ENCODE measurements around the gene KLHL30. TPM values are rescaled to one million over a fixed set of nuclear protein-coding genes. Genes with fewer than 3 reads are reported as not detected.

KLHL30 gene
- total RNA-seq, 1 donor from 2014 or later, result 0.25 TPM

DNA sequence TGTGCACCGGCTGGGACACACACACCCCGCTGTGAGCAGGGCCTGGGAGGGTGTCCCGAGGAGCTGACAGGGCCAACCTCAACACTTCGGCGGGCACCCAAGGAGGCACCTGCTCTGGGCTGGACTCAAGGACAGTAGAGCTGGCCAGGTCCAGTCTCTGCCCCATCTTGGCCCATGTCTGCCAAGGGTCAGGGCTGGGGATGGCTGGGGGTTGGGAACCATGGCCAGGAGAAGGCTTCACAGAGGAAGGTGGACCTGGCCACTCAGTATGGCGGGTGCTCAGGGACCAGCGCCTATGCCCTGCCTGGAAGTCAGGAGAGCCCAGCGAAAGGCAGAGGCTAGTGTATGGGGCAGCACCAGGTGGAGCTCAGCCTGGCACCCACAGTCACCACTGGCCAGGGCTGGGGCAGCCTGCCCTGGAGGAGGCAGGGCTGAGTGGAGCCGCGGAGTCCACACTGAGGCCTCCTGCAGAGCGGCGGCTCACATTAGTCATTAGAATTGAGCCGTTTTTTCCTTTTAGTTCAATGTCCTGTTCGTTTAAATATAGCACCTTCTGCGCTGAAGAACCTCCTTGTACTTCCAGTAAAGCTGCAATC lies 24.5 kb downstream of the KLHL30 start:
- Histone ChIP-seq H3K36me3 (no peaks in the 10 kb centered on the region), H3K9me3 (no peaks in the 10 kb centered on the region), H3K27me3 (no peaks in the 10 kb centered on the region), H3K4me1 (peaks cover 13% of the 10 kb centered on the region), H3K4me3 (no peak overlapping the region), H3K27ac (no peak overlapping the region)
- intact Hi-C loops (cut with DNase I), result no loop called here
- no peak for DNase-seq (ENCODE audit: extremely low spot score in 2 of 2)
- TF ChIP-seq POLR2AphosphoS5 (IDR thresholded peaks at IDR 0.05; ENCODE audit: insufficient read depth in 1 of 2, low read depth in 1 of 2) (no peak), POLR2A (IDR thresholded peaks at IDR 0.05) (no peak)
- TF ChIP-seq, protein P1, sequence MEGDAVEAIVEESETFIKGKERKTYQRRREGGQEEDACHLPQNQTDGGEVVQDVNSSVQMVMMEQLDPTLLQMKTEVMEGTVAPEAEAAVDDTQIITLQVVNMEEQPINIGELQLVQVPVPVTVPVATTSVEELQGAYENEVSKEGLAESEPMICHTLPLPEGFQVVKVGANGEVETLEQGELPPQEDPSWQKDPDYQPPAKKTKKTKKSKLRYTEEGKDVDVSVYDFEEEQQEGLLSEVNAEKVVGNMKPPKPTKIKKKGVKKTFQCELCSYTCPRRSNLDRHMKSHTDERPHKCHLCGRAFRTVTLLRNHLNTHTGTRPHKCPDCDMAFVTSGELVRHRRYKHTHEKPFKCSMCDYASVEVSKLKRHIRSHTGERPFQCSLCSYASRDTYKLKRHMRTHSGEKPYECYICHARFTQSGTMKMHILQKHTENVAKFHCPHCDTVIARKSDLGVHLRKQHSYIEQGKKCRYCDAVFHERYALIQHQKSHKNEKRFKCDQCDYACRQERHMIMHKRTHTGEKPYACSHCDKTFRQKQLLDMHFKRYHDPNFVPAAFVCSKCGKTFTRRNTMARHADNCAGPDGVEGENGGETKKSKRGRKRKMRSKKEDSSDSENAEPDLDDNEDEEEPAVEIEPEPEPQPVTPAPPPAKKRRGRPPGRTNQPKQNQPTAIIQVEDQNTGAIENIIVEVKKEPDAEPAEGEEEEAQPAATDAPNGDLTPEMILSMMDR (IDR thresholded peaks at IDR 0.05), result no peak

DNA sequence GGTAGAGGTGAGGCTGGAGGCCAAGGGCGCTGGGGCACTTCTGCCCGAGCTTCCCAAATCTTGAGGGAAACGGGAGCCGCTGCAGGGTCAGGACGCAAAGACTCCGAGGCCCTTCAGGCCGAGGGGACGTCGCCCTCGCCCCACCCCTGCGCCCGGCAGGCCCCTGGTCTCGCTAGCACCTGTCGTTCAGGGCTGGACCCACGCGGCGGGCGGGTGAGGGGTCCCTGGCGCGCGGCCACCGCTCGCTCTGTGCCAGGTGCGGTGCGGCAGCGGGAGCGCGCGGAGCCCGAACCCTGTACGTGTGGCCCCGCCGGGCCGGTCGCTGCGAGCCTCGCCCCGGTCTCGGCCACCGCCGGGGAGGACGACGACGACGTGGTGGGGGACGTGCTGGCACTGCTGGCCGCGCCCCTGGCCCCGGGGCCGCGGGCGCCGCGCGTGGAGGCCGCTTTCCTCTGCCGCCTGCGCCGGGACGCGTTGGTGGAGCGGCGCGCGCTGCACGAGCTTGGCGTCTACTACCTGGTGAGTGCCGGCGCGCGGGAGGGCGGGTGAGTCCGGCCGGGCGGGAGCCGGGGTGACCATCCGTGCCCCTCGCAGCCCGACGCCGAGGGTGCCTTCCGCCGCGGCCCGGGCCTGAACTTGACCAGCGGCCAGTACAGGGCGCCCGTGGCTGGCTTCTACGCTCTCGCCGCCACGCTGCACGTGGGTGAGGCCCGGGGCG lies 25.2 kb downstream of the KLHL30 start:
- H3K27ac ChIP-seq, result no peak overlapping the region
- H3K36me3 ChIP-seq, result no peaks in the 10 kb centered on the region
- peak overlapping the region in 1 of 2 donors; percentile 33 for H3K4me3 ChIP-seq
- peaks cover 7% of the 10 kb centered on the region for H3K4me1 ChIP-seq
- TF ChIP-seq, protein P1 (IDR thresholded peaks at IDR 0.05), result no peak
- TF ChIP-seq POLR2AphosphoS5 (IDR thresholded peaks at IDR 0.05; ENCODE audit: insufficient read depth in 1 of 2, low read depth in 1 of 2) (no peak), POLR2A (IDR thresholded peaks at IDR 0.05) (no peak)
- DNase-seq (ENCODE audit: extremely low spot score in 2 of 2), result no peak
- no peaks in the 10 kb centered on the region for H3K9me3 ChIP-seq
- H3K27me3 ChIP-seq, result no peaks in the 10 kb centered on the region
- intact Hi-C loops (cut with DNase I), result no loop called here

GRCh38 chr2:238164906-238165287 lies 26.4 kb downstream of the KLHL30 start:
- intact Hi-C loops (cut with DNase I), result no loop called here
- no peak for TF ChIP-seq POLR2A (IDR thresholded peaks at IDR 0.05)
- TF ChIP-seq, protein P1 (IDR thresholded peaks at IDR 0.05), result no peak
- Histone ChIP-seq H3K4me3 (no peak overlapping the region), H3K4me1 (peaks cover 16% of the 10 kb centered on the region), H3K27ac (no peak overlapping the region), H3K36me3 (peaks cover 0 to 3% of the 10 kb centered on the region in 2 donors), H3K9me3 (no peaks in the 10 kb centered on the region), H3K27me3 (no peaks in the 10 kb centered on the region)
- DNase-seq (ENCODE audit: extremely low spot score in 2 of 2), result no peak

- Histone ChIP-seq H3K4me1 (peaks cover 21% of the 10 kb centered on the region), H3K27me3 (no peaks in the 10 kb centered on the region), H3K9me3 (no peaks in the 10 kb centered on the region), H3K4me3 (no peak overlapping the region), H3K36me3 (peaks cover 0 to 8% of the 10 kb centered on the region in 2 donors), H3K27ac (no peak overlapping the region)
- intact Hi-C loops (cut with DNase I), result no loop called here
- no peak for TF ChIP-seq POLR2A (IDR thresholded peaks at IDR 0.05)
- no peak for TF ChIP-seq POLR2AphosphoS5 (IDR thresholded peaks at IDR 0.05; ENCODE audit: insufficient read depth in 1 of 2, low read depth in 1 of 2)
- TF ChIP-seq, protein P1 (IDR thresholded peaks at IDR 0.05), result no peak
- DNase-seq (ENCODE audit: extremely low spot score in 2 of 2), result no peak
Observed at GRCh38 chr2:238165288-238165921, 26.9 kb downstream of the KLHL30 start.

Measured in vagina (tissue), 2 donors.